VCaP (cell line): ENCODE results near the gene SLC25A13.

Source experiments
- H3K27ac ChIP-seq: fragments of 450-650 bp; 2 replicates; pipeline ENCODE4 v1.5.1; 2017
- TF ChIP-seq, protein P1 (sequence below): fragments of 450-650 bp; conservative IDR thresholded peaks from 2 replicates; pipeline ENCODE4 v1.5.1; 2017; ENCODE audit warnings: mild to moderate bottlenecking, moderate library complexity

SLC25A13 gene

DNA sequence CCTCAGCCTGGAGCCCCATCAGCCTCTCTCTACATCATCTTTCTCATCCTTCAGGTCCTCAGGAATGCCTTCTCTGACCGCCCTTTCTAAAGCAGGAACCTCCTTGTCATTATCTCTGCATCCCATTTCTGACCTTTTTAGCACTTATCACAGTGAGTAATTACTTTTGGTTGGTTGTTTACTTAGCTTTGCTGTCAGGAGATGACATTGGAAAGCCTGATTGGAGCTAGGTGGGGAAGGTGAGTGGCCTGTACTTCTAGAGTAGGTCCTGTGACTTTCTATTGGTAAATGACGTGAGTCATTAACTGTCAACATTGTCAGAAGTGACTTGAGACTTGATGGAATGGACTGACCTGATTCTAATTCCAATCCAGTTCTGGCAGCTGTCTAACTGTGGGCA is 9.3 kb upstream of the SLC25A13 start:
- no peak overlapping the region for H3K27ac ChIP-seq
- TF ChIP-seq, protein P1, sequence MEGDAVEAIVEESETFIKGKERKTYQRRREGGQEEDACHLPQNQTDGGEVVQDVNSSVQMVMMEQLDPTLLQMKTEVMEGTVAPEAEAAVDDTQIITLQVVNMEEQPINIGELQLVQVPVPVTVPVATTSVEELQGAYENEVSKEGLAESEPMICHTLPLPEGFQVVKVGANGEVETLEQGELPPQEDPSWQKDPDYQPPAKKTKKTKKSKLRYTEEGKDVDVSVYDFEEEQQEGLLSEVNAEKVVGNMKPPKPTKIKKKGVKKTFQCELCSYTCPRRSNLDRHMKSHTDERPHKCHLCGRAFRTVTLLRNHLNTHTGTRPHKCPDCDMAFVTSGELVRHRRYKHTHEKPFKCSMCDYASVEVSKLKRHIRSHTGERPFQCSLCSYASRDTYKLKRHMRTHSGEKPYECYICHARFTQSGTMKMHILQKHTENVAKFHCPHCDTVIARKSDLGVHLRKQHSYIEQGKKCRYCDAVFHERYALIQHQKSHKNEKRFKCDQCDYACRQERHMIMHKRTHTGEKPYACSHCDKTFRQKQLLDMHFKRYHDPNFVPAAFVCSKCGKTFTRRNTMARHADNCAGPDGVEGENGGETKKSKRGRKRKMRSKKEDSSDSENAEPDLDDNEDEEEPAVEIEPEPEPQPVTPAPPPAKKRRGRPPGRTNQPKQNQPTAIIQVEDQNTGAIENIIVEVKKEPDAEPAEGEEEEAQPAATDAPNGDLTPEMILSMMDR, result no peak

DNA sequence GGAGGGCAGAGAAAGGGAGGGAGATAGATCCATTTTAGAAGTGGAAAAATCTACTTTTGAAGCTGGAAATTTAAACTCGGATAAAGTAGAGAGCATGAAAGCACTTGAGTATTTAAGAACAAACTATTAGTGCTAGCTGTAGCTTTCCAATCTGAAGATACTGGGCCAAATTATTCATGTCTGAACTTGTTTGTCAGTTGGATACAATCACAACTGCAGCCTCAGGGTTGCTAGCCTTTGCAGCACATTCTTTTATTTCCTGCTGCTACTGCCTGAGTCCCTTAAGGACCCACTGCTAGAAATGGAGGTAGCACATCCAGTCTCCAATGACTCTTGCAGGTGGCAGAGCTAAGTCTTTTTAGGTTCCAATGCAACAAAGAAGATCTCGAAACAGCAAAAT is 8.3 kb upstream of the SLC25A13 start:
- peak overlapping the region; percentile 7; the same call in 1 of the 2 replicates for H3K27ac ChIP-seq
- TF ChIP-seq, protein P1, result no peak

DNA sequence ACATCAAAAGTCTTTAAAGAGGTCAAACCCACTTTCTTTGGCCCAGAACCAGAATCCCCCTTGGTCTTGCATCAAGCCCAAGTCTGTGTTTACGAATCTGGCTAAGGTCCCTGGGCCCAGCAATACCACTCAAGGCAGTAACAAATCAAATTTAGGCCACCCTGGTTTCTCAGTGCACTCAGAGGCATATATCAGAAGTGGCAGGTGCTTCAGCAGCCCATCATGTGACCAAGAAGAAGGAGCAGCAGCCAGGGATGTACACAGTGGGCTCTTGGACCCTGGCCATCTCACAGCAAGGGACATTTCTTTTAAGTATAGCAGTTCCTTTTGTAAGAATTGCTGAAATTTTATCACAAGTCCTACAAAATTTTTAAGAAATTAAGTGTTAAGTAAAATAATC is 7.3 kb upstream of the SLC25A13 start:
- TF ChIP-seq, protein P1, result no peak
- H3K27ac ChIP-seq, result no peak overlapping the region; the same call in 1 of the 2 replicates

DNA sequence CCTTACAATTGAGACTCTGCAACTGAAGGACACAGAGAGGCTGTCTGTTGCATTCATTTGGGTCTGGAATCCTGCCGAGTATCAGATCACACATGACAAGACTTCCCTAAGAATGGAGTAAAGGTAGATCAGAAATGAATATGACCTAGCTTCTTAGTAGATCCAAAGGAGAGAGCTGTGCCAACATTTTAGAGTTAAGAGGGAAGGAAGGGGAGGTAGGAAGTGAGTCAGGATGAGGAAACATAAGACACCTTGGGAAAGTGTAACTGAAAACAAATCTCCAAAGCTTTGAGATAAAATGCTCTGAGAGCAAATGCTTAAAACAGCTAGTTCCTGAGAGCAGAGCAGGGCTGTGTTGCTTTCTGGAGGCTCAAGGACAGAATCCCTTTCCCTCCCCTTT is 6.1 kb upstream of the SLC25A13 start:
- TF ChIP-seq, protein P1, result no peak
- H3K27ac ChIP-seq, result peak overlapping the region; percentile 55

DNA sequence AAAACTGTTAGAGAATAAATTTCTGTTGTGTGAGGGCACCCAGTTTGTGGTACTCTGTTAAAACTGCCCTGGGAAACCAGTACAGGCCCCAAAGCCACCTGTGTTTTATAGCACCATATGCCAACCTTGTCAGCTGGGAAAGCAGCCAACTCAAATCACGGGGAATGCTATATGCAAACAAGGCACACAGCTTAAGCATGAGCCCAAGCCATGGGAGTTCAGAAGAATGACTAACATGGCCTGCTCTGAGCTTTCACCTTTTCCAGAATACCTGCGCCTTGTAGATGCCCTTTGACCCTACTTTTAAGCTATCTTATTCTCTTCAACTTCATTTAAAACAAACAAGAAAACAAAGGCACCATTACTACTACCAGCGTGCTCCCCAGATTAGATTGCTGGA is 5.5 kb upstream of the SLC25A13 start:
- TF ChIP-seq, protein P1, result no peak
- peak overlapping the region; percentile 55 for H3K27ac ChIP-seq

DNA sequence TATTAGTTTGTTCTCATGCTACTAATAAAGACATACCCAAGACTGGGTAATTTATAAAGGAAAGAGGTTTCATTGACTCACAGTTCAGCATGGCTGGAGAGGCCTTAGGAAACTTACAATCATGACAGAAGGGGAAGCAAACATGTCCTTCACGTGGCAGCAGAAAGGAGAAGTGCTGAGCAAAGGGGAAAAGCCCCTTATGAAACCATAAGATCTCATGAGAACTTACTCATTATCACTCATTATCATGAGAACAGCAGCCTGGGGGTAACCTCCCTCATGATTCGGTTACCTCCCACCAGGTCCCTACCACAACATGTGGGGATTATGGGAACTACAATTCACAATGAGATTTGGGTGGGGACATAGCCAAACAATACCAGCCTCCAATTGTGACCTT is 4.9 kb upstream of the SLC25A13 start:
- peak overlapping the region; percentile 55 for H3K27ac ChIP-seq

DNA sequence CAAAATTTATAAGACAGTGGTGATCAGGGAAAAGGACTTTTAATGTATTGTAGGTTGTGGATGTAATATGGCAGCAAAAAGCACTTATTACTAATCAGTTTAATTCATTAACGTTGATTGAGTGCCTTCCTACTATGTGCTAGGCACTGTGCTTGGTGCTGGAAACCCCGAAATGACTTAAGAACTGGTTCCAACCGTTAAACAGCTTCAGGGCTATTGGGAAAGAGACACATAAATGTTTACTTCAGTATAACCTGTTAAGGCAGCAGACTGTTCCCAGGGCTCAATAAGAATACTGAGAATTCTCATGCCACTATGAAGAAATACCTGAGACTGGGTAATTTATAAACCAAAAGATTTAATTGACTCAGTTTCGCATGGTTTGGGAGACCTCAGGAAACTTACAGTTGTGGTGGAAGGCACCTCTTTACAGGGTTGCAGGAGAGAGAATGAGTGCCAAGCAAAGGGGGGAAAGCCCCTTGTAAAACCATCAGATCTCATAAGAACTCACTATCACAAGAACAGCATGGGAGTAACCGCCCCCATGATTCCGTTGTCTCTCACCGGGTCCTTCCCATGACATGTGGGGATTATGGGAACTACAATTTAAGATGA is 1.1 kb upstream of the SLC25A13 start:
- TF ChIP-seq, protein P1, result no peak
- H3K27ac ChIP-seq, result peak overlapping the region; percentile 97

DNA sequence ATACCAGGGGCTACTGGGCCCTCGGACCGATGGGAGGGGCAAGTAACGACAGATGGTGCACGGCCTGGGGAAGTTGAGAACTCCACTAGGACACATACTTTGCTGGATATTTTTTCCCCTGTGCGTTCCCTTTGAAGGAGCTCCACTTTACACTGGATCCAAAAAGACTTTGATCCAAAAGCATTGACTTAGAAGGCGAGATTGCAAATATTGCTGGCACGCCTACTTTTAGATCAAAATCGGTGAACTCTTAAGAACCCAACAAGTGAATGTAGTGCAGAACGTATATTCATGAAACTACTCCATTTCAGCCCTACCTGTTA is 436 bp upstream of the SLC25A13 start:
- peak overlapping the region; percentile 97 for H3K27ac ChIP-seq
- TF ChIP-seq, protein P1, result no peak
